DOHH2 (cell line): ENCODE data around the gene LRRN2.

Experiments used
- CTCF ChIP-seq: fragments of 200-600 bp; sonication (generic); IDR thresholded peaks from one replicate; pipeline ENCODE4 v1.5.1; 2014; ENCODE audit warnings: antibody characterized with exemption, mild to moderate bottlenecking, low read depth, low read length; ENCODE audit not compliant: poor library complexity, severe bottlenecking
- EZH2phosphoT487 ChIP-seq: fragments of 200-600 bp; sonication (generic); IDR thresholded peaks from 2 replicates; pipeline ENCODE4 v1.6.1; 2017; ENCODE audit warnings: borderline replicate concordance, mild to moderate bottlenecking, antibody characterized with exemption, low read length, moderate library complexity, mixed read lengths

- TF ChIP-seq CTCF (no peak), EZH2phosphoT487 (no peak)
Measured at GRCh38 chr1:204623365-204623893, 62.1 kb downstream of the LRRN2 start.
